Upper lobe of right lung (tissue), 1 donor: ENCODE measurements around the gene SPATA18. TPM values are rescaled to one million over a fixed set of nuclear protein-coding genes. Genes with fewer than 3 reads are reported as not detected.

ENCODE experiments used
- ATAC-seq: fragments of 200-7000 bp; cut with Tn5 transposase; one replicate; pipeline ENCODE4 v1.9.1; 2020; ENCODE audit warnings: mild to moderate bottlenecking, moderate library complexity
- DNase-seq: peaks from one replicate; pipeline ENCODE4 v3.0.0-alpha.2; 2020
- H3K27ac ChIP-seq: fragments of 200-600 bp; one replicate; pipeline ENCODE4 v1.8.0; 2022
- H3K27me3 ChIP-seq: fragments of 200-600 bp; one replicate; pipeline ENCODE4 v1.8.0; 2022; ENCODE audit warnings: mild to moderate bottlenecking
- H3K36me3 ChIP-seq: fragments of 200-600 bp; one replicate; pipeline ENCODE4 v1.8.0; 2022
- H3K4me1 ChIP-seq: fragments of 200-600 bp; one replicate; pipeline ENCODE4 v1.8.0; 2022
- H3K4me3 ChIP-seq: fragments of 200-600 bp; one replicate; pipeline ENCODE4 v1.8.0; 2022; ENCODE audit warnings: mild to moderate bottlenecking
- H3K9me3 ChIP-seq: fragments of 200-600 bp; one replicate; pipeline ENCODE4 v1.8.0; 2022
- CTCF ChIP-seq: fragments of 200-600 bp; IDR thresholded peaks from one replicate; pipeline ENCODE4 v1.8.0; 2022; ENCODE audit warnings: antibody characterized with exemption
- intact Hi-C: fragments of 100-400 bp; cut with DNase I; formaldehyde crosslinking; loops from one replicate; pipeline ENCODE4 v1.11.0; 2022
- total RNA-seq: library from RNA; stranded (reverse); fragmentation: NEBNext Ultra II Directional; extraction: Animal tissue kit (Norgen Biotek cat#: 25700); gene quantifications from one replicate; pipeline ENCODE4 v1.2.1, GENCODE V29; 2021
- donor health status: DM: no; HTN: yes; CAD: no; lungs with severe emphysema.

Gene SPATA18
- total RNA-seq, 1 donor from 2014 or later, result 17.3 TPM

DNA sequence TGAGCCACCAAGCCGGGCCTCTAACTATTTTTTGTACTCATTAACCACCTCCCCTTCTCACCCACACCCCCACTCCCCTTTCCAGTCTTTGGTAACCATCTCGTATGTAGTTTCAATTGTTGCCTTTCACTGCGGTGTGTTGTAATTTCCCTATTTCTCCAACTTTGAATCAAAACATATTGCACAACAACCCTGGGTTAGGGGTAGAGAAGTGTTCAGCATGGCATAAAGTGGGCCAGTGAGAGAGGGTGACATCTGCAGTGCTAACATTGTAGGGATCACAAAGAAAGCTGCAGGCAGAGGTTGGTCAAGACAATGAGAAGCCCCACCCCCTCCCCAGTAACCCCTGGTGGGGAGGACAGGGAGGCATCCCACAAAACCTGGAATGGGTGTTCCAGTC is 92.7 kb downstream of the SPATA18 start:
- no peak for ATAC-seq
- intact Hi-C loops, result no loop called here
- no peak for DNase-seq
- Histone ChIP-seq H3K27me3 (no peaks in the 10 kb centered on the region), H3K4me1 (no peaks in the 10 kb centered on the region), H3K4me3 (no peak overlapping the region), H3K9me3 (no peaks in the 10 kb centered on the region), H3K36me3 (no peaks in the 10 kb centered on the region), H3K27ac (no peak overlapping the region)
- no peak for TF ChIP-seq CTCF

DNA sequence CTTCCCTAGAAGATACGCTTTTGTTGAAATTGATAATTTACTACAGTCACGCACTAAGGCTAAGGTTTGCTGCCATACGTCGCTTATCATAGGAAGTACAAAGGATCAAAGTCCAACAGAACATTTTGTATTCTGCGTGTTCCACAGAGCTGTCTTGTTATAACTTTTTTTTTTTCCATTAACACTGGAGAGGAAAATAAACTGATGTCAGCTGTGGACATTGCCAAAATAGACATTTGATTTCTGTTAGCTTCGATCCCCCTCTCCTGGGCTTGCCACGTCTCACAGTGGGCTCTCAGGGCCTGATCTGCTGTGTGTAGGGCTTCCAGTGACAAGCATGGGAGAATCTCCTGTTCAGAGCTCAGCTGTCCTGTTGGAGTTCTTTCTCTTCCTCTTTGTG is 93.3 kb downstream of the SPATA18 start:
- no peaks in the 10 kb centered on the region for H3K4me1 ChIP-seq
- ATAC-seq (no peak), DNase-seq (no peak)
- H3K27me3 ChIP-seq, result no peaks in the 10 kb centered on the region
- H3K9me3 ChIP-seq, result no peaks in the 10 kb centered on the region
- intact Hi-C loops, result no loop called here
- H3K36me3 ChIP-seq, result no peaks in the 10 kb centered on the region
- no peak overlapping the region for H3K4me3 ChIP-seq
- TF ChIP-seq CTCF, result no peak
- H3K27ac ChIP-seq, result no peak overlapping the region

Other genes starting within 250 kb of the SPATA18 start
- 42.7 TPM for gene DCUN1D4, start 208.2 kb upstream of the SPATA18 start, total RNA-seq
- gene LRRC66, start 30.9 kb upstream of the SPATA18 start, total RNA-seq, result 0.12 TPM
- gene SGCB, start 13.0 kb upstream of the SPATA18 start, total RNA-seq, result 37.1 TPM